Lower leg skin (tissue), 4 donors: Measurements from ENCODE around the gene NSFL1C. TPM values are rescaled to one million over a fixed set of nuclear protein-coding genes. Genes with fewer than 3 reads are reported as not detected.

Experiments used
- DNase-seq, 2 donors: peaks; one replicate each; pipeline ENCODE4 v3.0.0-alpha.2; 2019; ENCODE audit warnings: low spot score in 2 of 2
- H3K4me3 ChIP-seq: fragments of 200-600 bp; sonication (generic); 2 replicates; pipeline ENCODE4 v1.5.1; 2017; ENCODE audit warnings: mild to moderate bottlenecking, low read depth; ENCODE audit not compliant: poor library complexity, severe bottlenecking
- CTCF ChIP-seq, 3 donors: fragments of 450-650 bp; IDR thresholded peaks; one replicate each; pipeline ENCODE4 v1.5.1; 2016; ENCODE audit warnings: antibody characterized with exemption in 3 of 3, mild to moderate bottlenecking in 3 of 3, moderate library complexity in 2 of 3
- POLR2A ChIP-seq, 2 donors: fragments of 450-650 bp; IDR thresholded peaks; one replicate each; pipeline ENCODE4 v1.6.1; 2016 to 2017; ENCODE audit warnings: antibody characterized with exemption in 2 of 2, mild to moderate bottlenecking in 1 of 2, moderate library complexity in 1 of 2
- WGBS, 2 donors: methylation state at CpG; one replicate each; pipeline ENCODE4 v1.1.5; 2018; 5-methylcytosine and 5-hydroxymethylcytosine counted together
- intact Hi-C: fragments of 100-400 bp; cut with DNase I; formaldehyde crosslinking; loops from one replicate; pipeline ENCODE4 v1.15.0; 2023; ENCODE audit warnings: low total_unique reads
- total RNA-seq, 4 donors: library from RNA; depleted of rRNA; stranded (reverse); fragments of >200 nt; gene quantifications; one replicate each; pipeline ENCODE4 v1.1.0, GENCODE V29; 2016

The NSFL1C gene
- total RNA-seq, 4 donors from 2014 or later = 56.9 to 76.2 (median 63.5) TPM

- TF ChIP-seq CTCF (IDR thresholded peaks at IDR 0.05) = no peak
- TF ChIP-seq POLR2A (IDR thresholded peaks at IDR 0.05) = no peak
- no peak overlapping the region for H3K4me3 ChIP-seq
- intact Hi-C loops = loop anchor here (5.0 kb wide), 1 partner anchor 122 kb away; no protein-coding TSS in a partner anchor
- WGBS, 2 donors = 59 to 69% methylated on average over 2 of the region's 2 CpGs
- peak in 1 of 2 donors; percentile 50 for DNase-seq
Measured at GRCh38 chr20:1434571-1435336, 31.9 kb downstream of the NSFL1C start.

GRCh38 chr20:1431158-1431557, 35.5 kb downstream of the NSFL1C start:
- intact Hi-C loops = no loop called here
- no peak overlapping the region for H3K4me3 ChIP-seq
- DNase-seq = no peak
- WGBS, 2 donors = 34 to 57% methylated on average over 1 of the region's 1 CpG
- no peak for TF ChIP-seq POLR2A (IDR thresholded peaks at IDR 0.05)
- no peak for TF ChIP-seq CTCF (IDR thresholded peaks at IDR 0.05)

GRCh38 chr20:1430004-1430451, 36.6 kb downstream of the NSFL1C start:
- WGBS, 2 donors = 68 to 72% methylated on average over 1 of the region's 1 CpG
- TF ChIP-seq CTCF (IDR thresholded peaks at IDR 0.05) (no peak), POLR2A (IDR thresholded peaks at IDR 0.05) (no peak)
- intact Hi-C loops = no loop called here
- no peak for DNase-seq
- no peak overlapping the region for H3K4me3 ChIP-seq

- intact Hi-C loops = no loop called here
- TF ChIP-seq POLR2A (IDR thresholded peaks at IDR 0.05) (no peak), CTCF (IDR thresholded peaks at IDR 0.05) (no peak)
- DNase-seq = no peak
- WGBS, 2 donors = 76 to 83% methylated on average over 4 of the region's 4 CpGs
- H3K4me3 ChIP-seq = no peak overlapping the region
Measured at GRCh38 chr20:1429143-1429728, 37.4 kb downstream of the NSFL1C start.

- H3K4me3 ChIP-seq = no peak overlapping the region
- intact Hi-C loops = no loop called here
- TF ChIP-seq POLR2A (IDR thresholded peaks at IDR 0.05) (no peak), CTCF (IDR thresholded peaks at IDR 0.05) (no peak)
- 25 to 36% methylated on average over 3 of the region's 3 CpGs for WGBS, 2 donors
- DNase-seq = no peak
Measured at GRCh38 chr20:1427457-1428054, 39.1 kb downstream of the NSFL1C start.
